HepG2 (cell line): Measurements from ENCODE around the gene POMT2. TPM values are rescaled to one million over a fixed set of nuclear protein-coding genes. Genes with fewer than 3 reads are reported as not detected.

Source experiments
- ATAC-seq: fragments of 200-7000 bp; cut with Tn5 transposase; 3 replicates; pipeline ENCODE4 v1.9.1; 2020; ENCODE audit warnings: mild to moderate bottlenecking, moderate library complexity
- BruUV-seq: library from RNA; stranded (reverse); fragments of 400-500 nt; replicated peaks from 2 replicates; lab custom pipeline; 2021; lab: Mats Ljungman, UMichigan
- CTCF ChIA-PET: fragments of 300-600 bp; formaldehyde crosslinking; extraction: SDS; loops from one replicate; lab custom pipeline; 2021; ENCODE audit warnings: low total read pairs, inconsistent platforms, low intra/inter-chr PET ratio; lab: Yijun Ruan, JAX
- POLR2A ChIA-PET: fragments of 350-600 bp; sonication (Branson Sonifier 250); formaldehyde crosslinking; loops from one replicate; lab custom pipeline; 2020; ENCODE audit warnings: antibody characterized with exemption, inconsistent platforms; lab: Yijun Ruan, JAX
- DNase-seq: peaks from one replicate; pipeline ENCODE4 v3.0.0-alpha.2; 2015; ENCODE audit warnings: low spot score
- FAIRE-seq: peaks from 3 replicates; lab custom pipeline; 2011; peaks lifted over from hg19 to GRCh38; lab: Jason Lieb, UNC
- H2AFZ ChIP-seq: one replicate; pipeline ENCODE4 v1.6.1; 2011; ENCODE audit warnings: low read length, inconsistent platforms
- H3K27ac ChIP-seq: fragments of 300-600 bp; 3 replicates; pipeline ENCODE4 v1.8.0; 2011; ENCODE audit warnings: mixed run types, mild to moderate bottlenecking, mixed read lengths, low read length, inconsistent platforms; ENCODE audit not compliant: insufficient read depth; ENCODE audit errors: extremely low read length
- H3K27me3 ChIP-seq, 2 experiments: fragments of 200-600 bp in 1 of 2; 2 replicates in 1 of 2; 3 replicates in 1 of 2; pipeline versions ENCODE4 v1.6.0 to v1.8.0; 2011; ENCODE audit warnings: low read length in 2 of 2, mild to moderate bottlenecking in 2 of 2, moderate library complexity in 2 of 2, inconsistent platforms in 1 of 2; ENCODE audit not compliant: insufficient read depth in 2 of 2, control insufficient read depth in 1 of 2
- H3K36me3 ChIP-seq, 2 experiments: fragments of 200-600 bp in 1 of 2; replicated peaks in 1 of 2; 2 replicates in 1 of 2; 3 replicates in 1 of 2; pipeline versions ENCODE4 v1.5.1 to v1.8.0; 2011; ENCODE audit warnings: low read length in 2 of 2, inconsistent platforms in 1 of 2; ENCODE audit not compliant: insufficient read depth in 2 of 2, control insufficient read depth in 1 of 2
- H3K4me1 ChIP-seq: 2 replicates; pipeline ENCODE4 v1.5.1; 2012; ENCODE audit warnings: low read length, inconsistent platforms; ENCODE audit not compliant: insufficient read depth
- H3K4me2 ChIP-seq: 2 replicates; pipeline ENCODE4 v1.6.0; 2011; ENCODE audit warnings: low read depth, low read length, inconsistent platforms
- H3K4me3 ChIP-seq, 3 experiments: fragments of 200-600 bp in 1 of 3; sonication (generic), shearing (Covaris generic) in 1 of 3; replicated peaks in 1 of 3; 2 replicates each; pipeline ENCODE4 v1.5.1; 2011 to 2016; ENCODE audit warnings: low read length in 3 of 3, inconsistent platforms in 2 of 3, low read depth in 2 of 3, mild to moderate bottlenecking in 2 of 3, control low read depth in 1 of 3, mixed read lengths in 1 of 3; ENCODE audit not compliant: insufficient read depth in 1 of 3
- H3K79me2 ChIP-seq: one replicate; pipeline ENCODE4 v1.6.1; 2011; ENCODE audit warnings: low read length, inconsistent platforms; ENCODE audit not compliant: insufficient read depth
- H3K9ac ChIP-seq: 2 replicates; pipeline ENCODE4 v1.6.0; 2011; ENCODE audit warnings: mild to moderate bottlenecking, low read depth, low read length, inconsistent platforms; ENCODE audit not compliant: insufficient read depth
- H3K9me3 ChIP-seq: 2 replicates; pipeline ENCODE4 v1.5.1; 2012; ENCODE audit warnings: mild to moderate bottlenecking, low read length
- H4K20me1 ChIP-seq: 2 replicates; pipeline ENCODE4 v1.6.0; 2011; ENCODE audit warnings: inconsistent platforms, mild to moderate bottlenecking, low read length, moderate library complexity; ENCODE audit not compliant: insufficient read depth
- CAMTA2 ChIP-seq: sonication (generic); formaldehyde crosslinking; IDR thresholded peaks from 2 replicates; pipeline ENCODE4 v1.4.0; 2020; ENCODE audit warnings: mild to moderate bottlenecking, missing genetic modification reagents, borderline replicate concordance
- GATAD1 ChIP-seq: IDR thresholded peaks from 2 replicates; pipeline ENCODE4 v1.6.1; 2016; ENCODE audit warnings: missing genetic modification reagents, missing compliant biosample characterization
- PPARG ChIP-seq: conservative IDR thresholded peaks from 2 replicates; pipeline ENCODE4 v1.6.1; 2016; ENCODE audit warnings: missing biosample characterization, missing genetic modification reagents
- STAG1 ChIP-seq: sonication (generic); formaldehyde crosslinking; IDR thresholded peaks from 2 replicates; pipeline ENCODE4 v1.4.0; 2020; ENCODE audit warnings: missing genetic modification reagents
- TAF15 ChIP-seq: fragments of 200-400 bp; formaldehyde crosslinking; IDR thresholded peaks from one replicate; pipeline ENCODE4 v1.6.1; 2018; ENCODE audit warnings: mild to moderate bottlenecking, low read depth, low read length; ENCODE audit not compliant: poor library complexity, severe bottlenecking
- TARDBP ChIP-seq: sonication (generic); formaldehyde crosslinking; IDR thresholded peaks from 2 replicates; pipeline ENCODE4 v1.8.0; 2022; ENCODE audit warnings: mild to moderate bottlenecking, missing genetic modification reagents
- TCF7L2 ChIP-seq: IDR thresholded peaks from 2 replicates; pipeline ENCODE4 v1.6.1; 2011; ENCODE audit warnings: mild to moderate bottlenecking, low read depth, low read length, moderate library complexity
- ZBTB3 ChIP-seq: sonication (generic); formaldehyde crosslinking; IDR thresholded peaks from 2 replicates; pipeline ENCODE4 v1.4.0; 2020; ENCODE audit warnings: low read depth, mild to moderate bottlenecking, moderate library complexity, missing genetic modification reagents, borderline replicate concordance
- ZFP90 ChIP-seq: sonication (generic); formaldehyde crosslinking; IDR thresholded peaks from 2 replicates; pipeline ENCODE4 v1.8.0; 2022; ENCODE audit warnings: missing genetic modification reagents, mild to moderate bottlenecking, inconsistent platforms, borderline replicate concordance
- ZFX ChIP-seq: sonication (generic); formaldehyde crosslinking; IDR thresholded peaks from 2 replicates; pipeline ENCODE4 v1.4.0; 2020; ENCODE audit warnings: mild to moderate bottlenecking, low read depth, missing genetic modification reagents, moderate library complexity
- ZNF343 ChIP-seq: sonication (generic); formaldehyde crosslinking; IDR thresholded peaks from 2 replicates; pipeline ENCODE4 v1.4.0; 2020; ENCODE audit warnings: mild to moderate bottlenecking, missing genetic modification reagents
- ZNF468 ChIP-seq: sonication (generic); formaldehyde crosslinking; IDR thresholded peaks from 2 replicates; pipeline ENCODE4 v1.8.0; 2022; ENCODE audit warnings: mild to moderate bottlenecking, moderate library complexity, missing genetic modification reagents
- ZNF672 ChIP-seq: sonication (generic); formaldehyde crosslinking; IDR thresholded peaks from 2 replicates; pipeline ENCODE4 v1.8.1; 2022; ENCODE audit warnings: missing genetic modification reagents
- ZNF7 ChIP-seq: IDR thresholded peaks from 2 replicates; pipeline ENCODE4 v1.6.1; 2016; ENCODE audit warnings: missing biosample characterization, missing genetic modification reagents
- ZNF747 ChIP-seq: sonication (generic); formaldehyde crosslinking; IDR thresholded peaks from 2 replicates; pipeline ENCODE4 v1.8.1; 2023; ENCODE audit warnings: missing genetic modification reagents, mild to moderate bottlenecking, borderline replicate concordance
- ZNF883 ChIP-seq: sonication (generic); formaldehyde crosslinking; IDR thresholded peaks from 2 replicates; pipeline ENCODE4 v1.5.1; 2020; ENCODE audit warnings: mild to moderate bottlenecking, missing genetic modification reagents; ENCODE audit errors: not compliant biosample characterization
- WGBS: methylation state at CpG from one replicate; pipeline ENCODE4 v1.1.6; 2017; ENCODE audit warnings: low lambda C conversion rate; 5-methylcytosine and 5-hydroxymethylcytosine counted together
- in situ Hi-C: cut with HindIII; loops from 2 replicates; pipeline ENCODE4 v1.10.0; 2017; ENCODE audit warnings: low pct_unique_long_range_greater_than_20kb; ENCODE audit not compliant: extremely low pct_ligation_motif_present
- intact Hi-C: fragments of 100-400 bp; cut with micrococcal nuclease; formaldehyde crosslinking; loops from one replicate; pipeline ENCODE4 v1.10.0; 2022; ENCODE audit not compliant: unreplicated experiment
- polyA plus RNA-seq, 8 experiments: library from polyadenylated mRNA; depleted of rRNA in 3 of 8; stranded (reverse) in 7 of 8; unstranded in 1 of 8; fragments of >200 nt; fragmentation: Illumina TruSeq in 4 of 8; extraction: Trizol in 4 of 8; gene quantifications; 2 replicates each; pipeline versions ENCODE4 v1.2.1 to v1.2.3, GENCODE V29; 2011 to 2016; ENCODE audit warnings: low read depth in 4 of 8, missing spikeins in 1 of 8, mixed read lengths in 1 of 8; ENCODE audit not compliant: insufficient read depth in 1 of 8
- total RNA-seq, 5 experiments: library from RNA; depleted of rRNA; stranded (reverse); fragments of >200 nt; fragmentation: Illumina TruSeq; extraction: Trizol; gene quantifications; 2 replicates each; pipeline ENCODE4 v1.2.3, GENCODE V29; 2016; ENCODE audit warnings: low read depth in 1 of 5
- TF ChIP-seq, protein P1 (sequence below): sonication (generic); formaldehyde crosslinking; IDR thresholded peaks from 2 replicates; pipeline ENCODE4 v1.4.0; 2020; ENCODE audit warnings: missing genetic modification reagents
- TF ChIP-seq, protein P2 (sequence below): sonication (generic); formaldehyde crosslinking; IDR thresholded peaks from 2 replicates; pipeline ENCODE4 v1.5.0; 2020; ENCODE audit warnings: missing genetic modification reagents
- TF ChIP-seq, protein P3 (sequence below): sonication (generic); formaldehyde crosslinking; IDR thresholded peaks from 2 replicates; pipeline ENCODE4 v1.5.0; 2020; ENCODE audit warnings: mild to moderate bottlenecking, missing genetic modification reagents, moderate library complexity

The POMT2 gene
- total and polyA plus RNA-seq, 2 of the 13 experiments (the other 11 are each of a cell fraction or from before 2014, with no cell fraction given): 15.3 to 15.9 TPM

DNA sequence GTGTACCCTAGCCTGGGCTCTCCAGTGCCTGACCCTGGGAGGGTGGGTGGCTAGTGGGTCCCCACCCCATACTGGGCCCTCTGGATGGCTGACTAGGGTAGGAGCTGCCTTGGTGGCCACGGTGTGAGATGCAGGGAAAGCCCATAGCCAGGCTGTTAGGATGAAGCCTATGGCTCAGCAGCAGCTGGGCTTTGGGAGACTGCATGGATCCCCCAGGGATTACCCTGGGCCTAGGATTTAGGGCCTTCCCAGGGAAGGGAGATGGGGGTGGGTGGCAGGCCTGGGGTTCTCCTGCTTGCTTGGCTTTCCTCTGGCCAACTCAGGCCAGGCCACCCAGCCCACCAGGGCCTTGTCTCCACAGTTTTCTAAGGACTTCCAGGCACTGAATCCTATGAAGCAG, 6.4 kb upstream of the POMT2 start (continued):
- TF ChIP-seq ZNF468 (CRISPR knock-in tag) (no peak), ZNF672 (no peak), TAF15 (no peak), TCF7L2 (no peak)

DNA sequence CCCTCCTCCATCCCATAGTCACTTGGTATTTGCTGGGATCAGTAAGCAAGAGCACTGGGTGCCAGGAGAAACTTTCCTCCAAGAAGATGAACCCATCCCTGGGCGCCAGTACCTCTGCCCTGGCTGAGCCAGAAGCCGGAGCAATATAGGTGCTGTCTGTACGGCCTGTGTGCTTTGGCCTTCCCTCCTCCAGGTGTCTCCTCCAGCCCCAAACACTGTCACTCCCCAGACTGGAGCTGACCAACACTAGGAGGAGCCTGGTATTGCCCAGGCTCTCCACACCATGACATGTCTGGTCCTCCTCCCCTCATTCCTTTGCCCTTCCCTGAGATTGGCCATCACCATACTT, 5.0 kb upstream of the POMT2 start:
- no peaks in the 10 kb centered on the region for H3K27me3 ChIP-seq
- H3K27ac ChIP-seq: no peak overlapping the region
- H3K9me3 ChIP-seq: no peaks in the 10 kb centered on the region
- no peaks in the 10 kb centered on the region for H3K36me3 ChIP-seq
- POLR2A ChIA-PET: interaction anchor here (1.9 to 2.2 kb wide), 2 partner anchors 8 to 51 kb away, joined by 5 to 7 read pairs; partner anchors contain the start of genes SAMD15 and TMED8
- CTCF ChIA-PET: interaction anchor here (1.2 kb wide), 1 partner anchor 25 kb away, joined by 3 read pairs; no protein-coding TSS in a partner anchor
- BruUV-seq: no TSS peak
- peaks cover 8% of the 10 kb centered on the region for H3K79me2 ChIP-seq
- H3K4me3 ChIP-seq: no peak overlapping the region
- no peak overlapping the region for H3K4me2 ChIP-seq
- intact Hi-C loops (loop anchor here (2.0 kb wide), 1 partner anchor 83 kb away; no protein-coding TSS in a partner anchor), in situ Hi-C loops (no loop called here)
- no peak overlapping the region for H2AFZ ChIP-seq
- no peaks in the 10 kb centered on the region for H4K20me1 ChIP-seq
- peak; percentile 35 for ATAC-seq
- FAIRE-seq: peak; percentile 4
- peaks cover 41% of the 10 kb centered on the region for H3K4me1 ChIP-seq
- H3K9ac ChIP-seq: no peak overlapping the region
- WGBS: 100% methylated on average over 1 of the region's 3 CpGs
- DNase-seq: peak; percentile 39
- TF ChIP-seq PPARG (no peak), STAG1 (CRISPR knock-in tag) (peak; percentile 52), TARDBP (CRISPR knock-in tag) (no peak), ZNF343 (CRISPR knock-in tag) (no peak), ZNF7 (CRISPR knock-in tag) (no peak), ZFP90 (0 out of 2 replicates have a peak, but pooled peaks have one; percentile 49), GATAD1 (no peak), ZBTB3 (CRISPR knock-in tag) (no peak), ZNF747 (CRISPR knock-in tag) (no peak), CAMTA2 (CRISPR knock-in tag) (no peak), ZNF883 (CRISPR knock-in tag) (no peak), ZFX (CRISPR knock-in tag) (peak; percentile 16; the same call in 1 of the 2 replicates)
- TF ChIP-seq, protein P1, sequence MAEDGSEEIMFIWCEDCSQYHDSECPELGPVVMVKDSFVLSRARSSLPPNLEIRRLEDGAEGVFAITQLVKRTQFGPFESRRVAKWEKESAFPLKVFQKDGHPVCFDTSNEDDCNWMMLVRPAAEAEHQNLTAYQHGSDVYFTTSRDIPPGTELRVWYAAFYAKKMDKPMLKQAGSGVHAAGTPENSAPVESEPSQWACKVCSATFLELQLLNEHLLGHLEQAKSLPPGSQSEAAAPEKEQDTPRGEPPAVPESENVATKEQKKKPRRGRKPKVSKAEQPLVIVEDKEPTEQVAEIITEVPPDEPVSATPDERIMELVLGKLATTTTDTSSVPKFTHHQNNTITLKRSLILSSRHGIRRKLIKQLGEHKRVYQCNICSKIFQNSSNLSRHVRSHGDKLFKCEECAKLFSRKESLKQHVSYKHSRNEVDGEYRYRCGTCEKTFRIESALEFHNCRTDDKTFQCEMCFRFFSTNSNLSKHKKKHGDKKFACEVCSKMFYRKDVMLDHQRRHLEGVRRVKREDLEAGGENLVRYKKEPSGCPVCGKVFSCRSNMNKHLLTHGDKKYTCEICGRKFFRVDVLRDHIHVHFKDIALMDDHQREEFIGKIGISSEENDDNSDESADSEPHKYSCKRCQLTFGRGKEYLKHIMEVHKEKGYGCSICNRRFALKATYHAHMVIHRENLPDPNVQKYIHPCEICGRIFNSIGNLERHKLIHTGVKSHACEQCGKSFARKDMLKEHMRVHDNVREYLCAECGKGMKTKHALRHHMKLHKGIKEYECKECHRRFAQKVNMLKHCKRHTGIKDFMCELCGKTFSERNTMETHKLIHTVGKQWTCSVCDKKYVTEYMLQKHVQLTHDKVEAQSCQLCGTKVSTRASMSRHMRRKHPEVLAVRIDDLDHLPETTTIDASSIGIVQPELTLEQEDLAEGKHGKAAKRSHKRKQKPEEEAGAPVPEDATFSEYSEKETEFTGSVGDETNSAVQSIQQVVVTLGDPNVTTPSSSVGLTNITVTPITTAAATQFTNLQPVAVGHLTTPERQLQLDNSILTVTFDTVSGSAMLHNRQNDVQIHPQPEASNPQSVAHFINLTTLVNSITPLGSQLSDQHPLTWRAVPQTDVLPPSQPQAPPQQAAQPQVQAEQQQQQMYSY (CRISPR knock-in tag): no peak
- TF ChIP-seq, protein P2, sequence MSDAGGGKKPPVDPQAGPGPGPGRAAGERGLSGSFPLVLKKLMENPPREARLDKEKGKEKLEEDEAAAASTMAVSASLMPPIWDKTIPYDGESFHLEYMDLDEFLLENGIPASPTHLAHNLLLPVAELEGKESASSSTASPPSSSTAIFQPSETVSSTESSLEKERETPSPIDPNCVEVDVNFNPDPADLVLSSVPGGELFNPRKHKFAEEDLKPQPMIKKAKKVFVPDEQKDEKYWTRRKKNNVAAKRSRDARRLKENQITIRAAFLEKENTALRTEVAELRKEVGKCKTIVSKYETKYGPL: no peak
- TF ChIP-seq, protein P3, sequence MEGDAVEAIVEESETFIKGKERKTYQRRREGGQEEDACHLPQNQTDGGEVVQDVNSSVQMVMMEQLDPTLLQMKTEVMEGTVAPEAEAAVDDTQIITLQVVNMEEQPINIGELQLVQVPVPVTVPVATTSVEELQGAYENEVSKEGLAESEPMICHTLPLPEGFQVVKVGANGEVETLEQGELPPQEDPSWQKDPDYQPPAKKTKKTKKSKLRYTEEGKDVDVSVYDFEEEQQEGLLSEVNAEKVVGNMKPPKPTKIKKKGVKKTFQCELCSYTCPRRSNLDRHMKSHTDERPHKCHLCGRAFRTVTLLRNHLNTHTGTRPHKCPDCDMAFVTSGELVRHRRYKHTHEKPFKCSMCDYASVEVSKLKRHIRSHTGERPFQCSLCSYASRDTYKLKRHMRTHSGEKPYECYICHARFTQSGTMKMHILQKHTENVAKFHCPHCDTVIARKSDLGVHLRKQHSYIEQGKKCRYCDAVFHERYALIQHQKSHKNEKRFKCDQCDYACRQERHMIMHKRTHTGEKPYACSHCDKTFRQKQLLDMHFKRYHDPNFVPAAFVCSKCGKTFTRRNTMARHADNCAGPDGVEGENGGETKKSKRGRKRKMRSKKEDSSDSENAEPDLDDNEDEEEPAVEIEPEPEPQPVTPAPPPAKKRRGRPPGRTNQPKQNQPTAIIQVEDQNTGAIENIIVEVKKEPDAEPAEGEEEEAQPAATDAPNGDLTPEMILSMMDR (CRISPR knock-in tag): peak; percentile 58
